Stimulated activated CD4-positive, alpha-beta T cell treated with anti-CD3 and anti-CD28 coated beads, Interleukin-2, amount 100 ng/mL, for 48 hours (primary cell): Measurements from ENCODE around the gene KCNK5.

ENCODE experiments used
- DNase-seq, 2 donors: peaks; one replicate each; pipeline ENCODE4 v3.0.0-alpha.2; 2020

KCNK5 gene, protein sequence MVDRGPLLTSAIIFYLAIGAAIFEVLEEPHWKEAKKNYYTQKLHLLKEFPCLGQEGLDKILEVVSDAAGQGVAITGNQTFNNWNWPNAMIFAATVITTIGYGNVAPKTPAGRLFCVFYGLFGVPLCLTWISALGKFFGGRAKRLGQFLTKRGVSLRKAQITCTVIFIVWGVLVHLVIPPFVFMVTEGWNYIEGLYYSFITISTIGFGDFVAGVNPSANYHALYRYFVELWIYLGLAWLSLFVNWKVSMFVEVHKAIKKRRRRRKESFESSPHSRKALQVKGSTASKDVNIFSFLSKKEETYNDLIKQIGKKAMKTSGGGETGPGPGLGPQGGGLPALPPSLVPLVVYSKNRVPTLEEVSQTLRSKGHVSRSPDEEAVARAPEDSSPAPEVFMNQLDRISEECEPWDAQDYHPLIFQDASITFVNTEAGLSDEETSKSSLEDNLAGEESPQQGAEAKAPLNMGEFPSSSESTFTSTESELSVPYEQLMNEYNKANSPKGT

DNA sequence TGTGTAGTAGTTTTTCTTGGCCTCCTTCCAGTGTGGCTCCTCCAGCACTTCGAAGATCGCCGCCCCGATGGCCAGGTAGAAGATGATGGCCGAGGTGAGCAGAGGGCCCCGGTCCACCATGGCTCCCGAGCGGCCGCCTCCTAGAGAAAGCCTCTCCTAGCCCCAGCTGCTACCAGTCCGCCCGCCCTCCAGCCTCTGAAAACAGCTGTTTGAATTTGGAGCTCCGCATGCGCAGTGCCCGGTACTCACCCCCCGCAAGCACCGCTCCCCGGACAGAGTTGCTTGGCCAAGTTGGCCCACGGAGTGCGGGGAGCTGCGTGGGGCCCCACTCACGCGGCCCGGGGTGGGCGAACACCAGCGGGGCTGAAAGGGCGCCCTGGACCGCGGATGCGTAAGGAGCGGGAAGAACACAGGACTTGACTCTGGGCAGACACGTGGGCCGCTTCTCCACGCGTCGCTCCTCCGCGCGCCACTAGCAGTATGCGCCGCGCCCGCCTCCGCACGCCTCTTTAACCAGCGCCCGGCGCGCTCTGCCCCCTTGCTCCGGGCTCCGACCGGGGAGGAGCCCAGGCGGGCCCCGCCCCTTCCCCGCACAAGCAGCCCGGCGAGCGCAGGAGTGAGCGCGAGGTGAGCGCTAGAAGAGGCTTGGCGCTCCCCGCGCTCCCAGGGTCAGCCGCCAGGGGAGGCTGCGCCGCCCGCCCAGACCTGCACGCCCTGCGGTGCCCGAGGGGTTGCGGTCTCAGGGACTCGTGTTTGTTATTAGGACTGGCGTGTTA lies at the start of gene KCNK5:
Gene KCNK5 (minus strand): TSS at position 484 of the 776 bp plus-strand sequence. CDS start 364 bp downstream, at position 120.
- peak; percentile 76 to 85 for DNase-seq

DNA sequence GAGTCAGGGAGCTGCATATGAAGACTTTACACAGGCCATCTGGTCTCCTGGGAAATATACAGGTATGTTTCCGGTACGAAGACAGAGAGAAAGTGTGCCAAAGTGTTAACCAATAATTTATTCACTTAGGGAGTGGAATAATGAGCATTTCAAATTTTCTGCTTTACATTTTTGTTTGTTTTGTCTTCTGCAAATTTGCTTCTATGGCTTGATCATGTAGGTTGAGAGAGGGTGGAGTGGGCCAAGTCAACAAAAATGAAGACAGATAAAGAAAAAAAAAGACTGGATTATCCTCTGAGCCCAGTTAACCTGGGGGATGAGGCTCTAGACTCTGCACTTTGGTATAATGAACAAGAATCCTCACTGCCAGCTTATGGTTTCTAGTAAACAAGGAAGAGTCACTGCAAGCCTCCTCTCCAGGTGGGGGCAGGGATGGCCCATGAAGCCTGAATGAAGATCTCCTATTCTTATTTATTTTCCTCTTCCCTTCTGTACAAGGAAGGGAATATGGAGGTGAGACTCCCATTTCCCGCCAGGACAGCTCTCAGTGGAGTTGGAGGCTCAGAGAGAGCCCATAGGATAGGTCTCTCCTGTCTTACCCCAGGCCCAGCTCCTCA lies 47.2 kb upstream of the KCNK5 start:
- no peak for DNase-seq

DNA sequence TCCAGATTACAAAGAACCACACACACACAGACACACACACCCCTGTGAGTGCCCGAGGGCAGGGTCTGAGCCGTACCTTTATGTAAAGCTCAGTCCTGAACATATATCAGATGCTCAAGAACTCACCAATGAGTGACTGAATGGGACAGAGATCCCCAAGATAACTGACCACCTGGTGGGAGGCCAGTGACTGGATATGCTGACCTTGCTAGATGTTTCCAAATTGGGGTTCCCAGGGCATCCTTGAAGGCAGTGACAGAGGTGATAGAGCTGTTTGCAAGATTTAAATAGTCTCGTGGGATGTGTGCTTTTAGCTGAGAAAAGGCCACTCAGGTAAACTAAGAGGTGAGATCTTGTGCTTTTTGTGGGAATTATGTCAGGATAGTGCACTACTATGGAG lies 45.6 kb upstream of the KCNK5 start:
- no peak for DNase-seq

DNA sequence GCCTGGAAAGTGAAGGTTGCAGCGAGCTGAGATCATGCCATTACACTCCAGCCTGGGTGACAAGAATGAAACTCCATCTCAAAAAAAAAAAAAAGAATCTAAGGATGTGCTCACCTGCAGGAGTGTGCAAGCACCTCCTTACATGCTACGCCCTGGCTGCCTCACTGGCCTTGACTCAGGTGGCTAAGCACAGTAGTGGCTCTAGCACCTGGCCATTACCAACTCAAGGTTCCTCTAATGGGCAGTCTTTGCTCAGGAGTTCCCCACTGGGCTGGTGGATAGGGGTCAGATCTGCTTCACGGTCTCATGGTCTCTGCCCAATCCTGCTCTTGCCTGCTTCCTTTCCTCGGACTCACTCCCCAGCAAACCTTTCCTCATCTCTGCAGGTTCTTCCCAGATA lies 45.2 kb upstream of the KCNK5 start:
- DNase-seq: no peak

DNA sequence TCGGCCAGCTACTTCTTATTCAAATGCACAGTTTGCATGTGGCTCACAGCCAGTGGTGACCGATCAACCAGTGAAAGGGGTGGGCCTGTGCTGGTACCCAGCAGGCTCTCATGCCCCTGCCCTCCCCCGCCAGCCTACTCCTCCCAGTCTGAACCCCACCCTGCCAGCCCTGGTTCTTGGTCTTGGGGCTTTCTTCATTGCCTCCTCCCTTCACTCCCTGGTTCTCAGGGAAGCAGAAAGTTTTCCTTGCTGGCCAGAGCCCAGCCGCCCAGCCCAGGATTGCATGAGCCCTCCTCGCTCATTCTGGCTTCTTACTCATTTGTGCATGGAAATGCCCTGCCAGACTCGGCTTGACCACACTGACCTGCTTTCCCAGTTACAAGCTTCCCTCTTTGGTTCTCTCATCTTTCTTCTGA lies 44.1 kb upstream of the KCNK5 start:
- DNase-seq: no peak

DNA sequence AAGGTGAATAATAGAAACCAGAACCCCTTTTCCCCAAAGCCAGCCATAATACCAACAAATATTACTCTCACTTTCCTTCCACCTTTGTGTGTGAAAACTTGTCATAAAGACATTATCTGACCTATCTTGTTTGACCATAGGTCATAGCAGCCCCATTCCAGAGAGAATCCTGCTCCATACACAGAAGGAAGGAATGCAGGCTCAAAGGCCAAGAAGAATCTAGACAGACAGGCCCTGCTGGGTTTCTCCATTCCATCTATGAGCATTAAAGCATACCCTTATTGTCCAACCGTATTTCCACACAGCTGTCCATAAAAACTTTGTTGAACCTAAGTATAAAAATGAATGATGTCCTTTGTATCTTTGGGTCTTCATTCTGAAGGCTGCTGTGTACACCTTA lies 40.7 kb upstream of the KCNK5 start:
- no peak for DNase-seq

DNA sequence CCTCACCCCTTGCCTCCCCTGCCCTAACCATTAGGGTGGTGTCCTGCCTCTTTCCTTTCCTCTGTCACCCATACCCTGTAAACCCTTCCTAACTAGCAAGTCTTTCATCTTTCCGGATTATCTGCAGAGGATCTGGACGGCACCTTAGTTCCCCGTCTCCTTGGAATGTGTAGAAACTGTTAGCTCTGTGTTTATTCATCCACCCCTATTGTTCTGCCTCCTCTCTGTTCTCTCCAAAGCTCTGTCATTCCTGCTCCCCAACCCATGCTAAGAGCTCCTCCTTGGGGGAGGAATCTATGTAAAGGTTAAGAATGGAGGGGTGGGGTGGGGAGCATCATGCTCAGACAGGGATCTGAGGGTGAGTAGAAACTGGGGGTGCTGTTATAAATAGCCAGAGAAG lies 39.4 kb upstream of the KCNK5 start:
- DNase-seq: no peak

DNA sequence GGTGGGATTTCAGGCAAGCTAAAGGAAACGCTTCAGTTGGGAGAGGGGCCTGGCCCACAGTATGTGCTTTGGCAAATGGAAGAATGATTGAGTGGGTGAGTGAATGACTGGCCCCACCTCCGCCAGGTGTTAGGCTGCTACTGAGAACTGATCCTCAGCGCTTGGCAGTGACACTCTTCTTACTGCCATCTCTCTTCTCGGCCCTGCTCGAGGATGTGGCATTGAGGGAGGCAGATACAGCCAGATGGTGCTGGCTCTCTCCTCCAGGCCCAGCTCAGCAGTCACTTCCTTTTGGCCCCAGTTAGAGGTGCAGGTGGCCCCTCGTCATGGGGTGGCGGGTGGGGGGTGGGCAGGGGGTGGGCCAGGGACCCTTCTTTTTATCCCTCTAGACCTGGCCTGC lies 38.9 kb upstream of the KCNK5 start:
- no peak for DNase-seq

DNA sequence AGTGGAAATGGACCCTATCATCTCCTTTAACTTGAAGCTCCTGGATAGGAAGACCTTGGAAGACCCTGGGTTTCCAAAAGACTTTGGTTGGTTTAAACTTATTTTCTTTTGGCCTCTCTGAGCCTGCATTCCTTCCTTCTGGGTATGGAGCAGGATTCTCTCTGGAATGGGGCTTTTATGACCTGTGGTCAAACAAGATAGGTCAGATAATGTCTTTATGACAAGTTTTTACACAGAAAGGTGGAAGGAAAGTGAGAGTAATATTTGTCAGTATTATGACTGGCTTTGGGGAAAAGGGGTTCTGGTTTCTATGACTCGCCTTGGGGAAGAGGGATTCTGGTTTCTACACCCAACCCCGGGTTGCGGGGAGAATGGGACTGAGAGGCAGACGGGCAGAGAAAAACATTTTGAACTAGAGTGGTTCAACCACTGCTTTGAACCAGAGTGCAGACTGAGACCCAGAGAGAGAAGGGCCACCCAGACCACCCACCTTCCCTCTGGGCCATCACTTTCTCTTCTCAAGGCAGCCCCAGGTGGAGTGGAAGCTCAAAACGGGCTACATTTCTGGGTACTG lies 37.6 kb upstream of the KCNK5 start:
- no peak for DNase-seq

DNA sequence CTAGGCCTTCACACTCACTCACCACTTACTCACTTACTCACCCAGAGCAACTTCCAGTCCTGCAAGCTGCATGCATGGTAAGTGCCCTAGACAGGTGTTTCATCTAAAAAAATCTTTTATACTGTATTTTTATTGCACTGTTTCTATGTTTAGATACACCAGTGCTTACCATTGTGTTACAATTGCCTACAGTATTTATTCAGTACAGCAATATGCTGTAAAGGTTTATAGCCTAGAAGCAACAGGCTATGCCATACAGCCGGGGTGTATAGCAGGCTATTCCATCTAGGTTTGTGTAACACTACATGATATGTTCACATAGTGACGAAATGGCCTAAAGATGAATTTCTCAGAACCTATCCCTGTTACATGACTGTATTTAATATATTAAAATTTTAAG lies 37.1 kb upstream of the KCNK5 start:
- no peak for DNase-seq

DNA sequence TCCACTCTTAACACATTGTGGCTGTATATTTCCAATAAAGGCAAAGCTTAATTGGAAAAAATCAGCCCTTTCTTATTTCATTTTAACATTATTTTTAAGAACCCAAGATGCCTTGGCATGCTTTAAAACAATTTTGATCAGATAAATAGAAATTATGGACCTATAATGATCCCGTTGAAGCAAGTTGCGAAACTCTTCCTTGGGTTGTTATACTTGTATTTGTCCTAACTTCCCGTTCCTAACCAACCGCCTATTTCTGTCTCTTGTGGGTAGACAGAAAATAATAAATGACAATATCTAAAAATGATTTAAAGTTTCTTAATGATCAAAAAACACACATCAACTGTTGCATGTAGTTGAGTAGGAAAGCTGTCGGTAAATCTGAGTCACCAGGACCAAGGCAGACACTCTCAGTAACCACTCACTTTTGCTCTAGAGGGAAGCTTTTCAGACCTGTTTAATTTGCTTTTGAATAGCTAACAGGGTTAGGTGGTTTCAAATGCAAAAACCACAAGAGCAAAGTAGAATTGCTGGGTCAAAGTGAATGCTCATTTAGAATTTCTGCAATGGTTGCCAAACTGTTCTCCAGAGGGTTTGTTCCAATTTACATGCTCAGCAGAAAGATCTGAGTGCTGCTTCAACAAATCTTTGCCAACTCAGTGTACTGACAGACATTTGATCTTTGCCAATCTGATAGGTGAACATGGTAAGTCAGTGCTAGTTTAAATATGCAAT lies 34.2 kb upstream of the KCNK5 start:
- no peak for DNase-seq

DNA sequence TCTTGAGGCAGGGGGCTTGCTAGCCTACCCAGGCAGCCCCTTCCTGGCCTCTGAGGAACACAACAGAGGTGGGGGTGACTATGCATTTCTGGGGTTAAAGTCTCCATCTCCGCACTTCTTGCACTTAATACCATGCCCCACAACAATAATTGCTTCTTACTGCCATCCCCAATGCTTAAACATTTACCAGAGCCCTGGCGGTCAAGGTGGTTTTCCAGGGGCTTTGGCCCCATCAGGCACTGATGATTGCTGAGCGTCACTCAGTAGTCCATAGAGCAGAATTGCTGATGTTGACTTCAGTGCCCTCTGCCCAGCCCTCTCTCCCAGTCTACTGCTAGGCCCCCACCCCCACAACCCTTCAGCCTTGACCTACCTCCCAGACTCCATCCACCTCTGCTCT lies 32.5 kb upstream of the KCNK5 start:
- no peak for DNase-seq

DNA sequence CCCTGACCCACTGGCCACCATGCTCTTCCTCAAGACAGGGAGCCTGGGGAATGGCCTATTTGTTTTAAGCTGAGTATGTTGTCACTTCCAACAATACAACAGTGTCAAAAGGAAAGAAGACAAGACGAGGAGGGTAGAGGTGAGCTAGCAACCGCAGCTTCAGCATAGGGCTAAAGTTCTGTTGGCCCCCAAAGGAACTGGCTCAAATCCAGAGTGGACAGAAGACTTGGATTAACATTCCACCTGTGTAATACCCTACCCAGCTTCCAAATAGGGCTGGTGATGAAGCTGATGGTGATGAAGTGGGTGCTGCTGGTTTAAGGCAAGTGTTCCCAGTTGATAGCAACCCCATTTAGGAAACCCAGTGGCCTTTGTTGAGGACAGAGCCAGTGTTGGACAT lies 31.7 kb upstream of the KCNK5 start:
- no peak for DNase-seq

DNA sequence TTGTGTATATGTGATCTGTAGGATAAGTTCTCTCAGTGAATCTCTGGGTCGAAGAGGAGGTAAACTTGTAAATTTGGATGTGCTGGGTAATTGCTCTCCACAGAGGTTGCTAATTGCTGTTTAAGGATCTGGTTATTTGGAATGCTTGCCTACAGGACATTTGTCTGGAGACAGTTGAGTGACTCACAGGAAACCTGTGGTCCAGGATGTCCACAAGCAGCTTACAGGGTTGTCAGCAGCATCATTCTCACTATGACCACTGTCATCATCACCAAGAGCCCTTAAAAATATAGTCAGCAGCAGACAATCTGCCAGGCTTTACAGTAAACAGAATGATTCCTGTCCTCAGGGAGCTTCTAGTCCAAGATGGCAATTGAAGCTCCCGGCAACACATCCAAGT lies 31.2 kb upstream of the KCNK5 start:
- DNase-seq: no peak

DNA sequence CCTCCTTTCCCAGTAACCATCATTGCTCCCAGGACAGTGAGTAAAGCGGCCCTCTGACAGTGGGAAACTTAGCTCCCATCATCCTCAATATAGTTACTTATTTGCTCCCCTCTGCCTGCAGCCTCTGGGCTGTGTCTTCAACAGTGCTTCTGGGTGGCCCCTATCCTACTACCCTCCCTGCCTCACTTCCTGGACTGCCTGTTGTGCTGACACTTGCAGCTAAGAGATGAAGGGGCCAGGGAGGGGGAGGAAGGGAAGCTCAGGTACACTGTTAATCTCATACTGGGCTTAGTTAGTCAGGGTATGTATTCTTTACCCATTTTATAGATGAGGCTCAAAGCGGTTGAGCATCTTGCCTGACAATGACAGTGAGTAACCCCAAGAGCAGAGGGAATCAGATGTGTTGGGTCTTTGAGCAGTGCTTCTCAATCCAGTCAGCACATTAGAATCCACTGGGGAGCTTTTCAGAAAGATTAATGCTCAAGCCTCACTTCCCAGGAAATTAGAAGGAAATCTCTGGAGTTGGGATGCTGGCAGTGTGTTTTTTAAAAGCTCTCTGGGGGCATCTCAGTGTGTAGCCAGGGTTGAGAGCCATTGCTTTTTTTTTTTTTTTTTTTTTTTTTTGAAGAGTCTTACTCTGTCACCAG lies 27.1 kb upstream of the KCNK5 start:
- no peak for DNase-seq

DNA sequence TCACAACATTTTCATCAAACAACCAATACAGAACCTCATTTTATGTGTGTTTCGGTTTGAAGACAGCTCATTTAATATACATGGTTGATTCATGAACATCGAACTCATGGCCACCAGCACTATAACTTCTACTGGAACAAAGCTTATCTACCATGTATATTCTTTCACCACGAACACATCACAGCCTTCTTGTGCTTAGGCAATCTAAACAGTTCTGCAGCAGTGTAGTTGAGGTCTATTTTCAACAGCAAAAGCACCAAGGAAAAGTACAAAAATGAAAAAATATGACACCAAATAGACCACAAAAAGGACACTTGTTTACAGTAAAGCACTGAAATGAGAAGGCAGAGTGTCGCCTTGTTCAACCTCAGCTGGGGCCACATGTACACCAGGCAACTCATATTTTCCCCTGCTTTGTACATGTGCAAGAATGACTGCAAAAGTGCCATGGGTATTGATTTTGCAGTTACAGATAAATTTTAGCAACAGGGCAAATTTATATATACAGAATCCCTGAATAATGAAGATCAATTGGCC lies 25.8 kb upstream of the KCNK5 start:
- DNase-seq: no peak

DNA sequence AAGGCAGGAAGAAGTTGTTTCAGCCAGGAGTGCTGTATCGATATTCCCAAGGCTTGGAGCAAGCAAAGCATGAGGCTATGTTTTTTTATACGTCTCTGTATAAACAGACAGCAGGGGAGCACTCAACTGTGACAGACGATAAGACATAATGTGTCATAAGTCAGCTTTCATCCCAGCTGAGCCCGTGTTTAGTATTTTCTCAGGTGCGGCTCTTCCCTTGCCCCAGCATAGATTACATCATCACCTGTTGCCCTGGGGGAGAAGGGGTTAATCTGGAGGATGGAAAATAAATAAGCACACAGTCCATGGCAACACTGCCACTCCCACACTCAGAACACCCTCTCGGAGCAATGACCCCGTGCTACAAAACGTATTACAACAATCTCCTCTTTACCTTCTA lies 22.1 kb upstream of the KCNK5 start:
- DNase-seq: no peak

DNA sequence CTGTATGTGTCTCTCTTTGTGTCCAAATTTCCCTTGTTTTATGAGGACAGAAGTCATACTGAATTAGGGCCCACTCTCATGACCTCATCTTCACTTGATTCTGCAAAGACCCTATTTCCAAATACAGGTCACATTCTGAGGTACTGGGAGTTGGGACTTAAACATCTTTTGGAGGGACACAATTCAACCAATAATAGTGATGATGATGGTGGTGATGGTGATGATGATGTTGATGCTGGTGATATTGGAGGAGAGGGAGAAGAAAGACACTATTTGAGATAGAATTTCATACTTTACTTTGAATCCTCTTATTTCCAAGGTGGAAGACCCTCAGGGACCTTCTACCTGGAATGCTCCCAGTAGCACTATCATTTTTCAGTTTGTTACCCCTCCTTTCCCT lies 21.2 kb upstream of the KCNK5 start:
- DNase-seq: no peak

DNA sequence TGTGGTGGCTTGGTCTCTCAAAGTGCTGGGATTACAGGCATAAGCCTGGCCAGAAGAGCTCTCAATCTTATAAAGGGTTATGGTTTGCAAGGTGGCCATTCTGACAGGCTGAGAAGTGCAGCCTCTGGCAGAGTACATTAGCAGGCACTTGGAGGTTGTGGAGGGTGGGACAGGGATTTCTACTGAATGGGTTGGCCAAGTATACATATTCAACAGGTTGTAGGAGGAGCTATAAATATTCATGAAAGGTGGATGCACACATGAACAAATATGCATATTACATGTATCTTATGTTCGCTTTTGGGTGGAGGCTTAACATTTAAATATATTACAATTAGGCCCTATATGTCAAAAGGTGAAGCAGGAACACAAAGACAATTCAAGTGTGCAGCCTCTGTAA lies 20.0 kb upstream of the KCNK5 start:
- no peak for DNase-seq

DNA sequence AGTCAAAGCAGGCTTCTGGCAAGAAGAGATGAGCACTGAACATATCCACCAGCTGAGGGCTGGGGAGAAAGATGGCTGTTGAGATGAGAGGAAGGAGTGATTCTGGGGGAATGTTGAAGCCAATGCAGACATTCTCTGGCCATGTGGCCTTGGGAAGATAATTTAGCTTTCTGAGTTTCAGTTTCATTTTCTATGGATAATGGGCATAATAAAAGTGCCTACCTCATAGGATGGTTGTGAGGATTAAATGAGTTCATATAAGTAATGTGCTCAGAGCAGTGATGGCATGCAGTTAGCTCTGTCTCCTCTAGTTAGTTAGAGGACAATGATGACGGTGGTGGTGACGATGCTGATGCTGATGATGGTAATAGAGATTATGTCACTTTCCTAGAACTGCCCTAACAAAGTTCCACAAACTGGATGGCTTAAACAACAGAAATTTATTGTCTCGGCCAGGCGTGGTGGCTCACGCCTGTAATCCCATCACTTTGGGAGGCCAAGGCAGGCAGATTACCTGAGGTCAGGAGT lies 18.5 kb upstream of the KCNK5 start:
- DNase-seq: no peak

DNA sequence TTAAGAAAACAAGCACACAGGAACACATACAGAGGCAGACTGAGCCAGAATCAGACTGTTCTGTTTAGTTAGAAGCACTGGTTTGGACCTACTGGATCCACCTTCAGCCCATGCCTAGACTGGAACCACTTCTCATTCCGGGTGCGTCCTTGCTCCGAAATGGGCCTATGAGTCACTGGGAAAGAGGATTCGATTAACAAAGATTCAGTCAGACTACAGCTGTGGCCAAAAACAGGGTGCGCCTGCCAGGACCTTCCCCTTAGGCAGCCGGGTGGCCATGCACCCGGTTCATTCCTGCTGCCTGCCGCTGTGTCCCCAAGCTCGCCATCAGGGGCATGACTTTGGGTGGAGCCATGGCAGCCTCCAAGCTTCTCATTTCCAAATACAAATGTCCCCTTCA lies 14.5 kb upstream of the KCNK5 start:
- no peak for DNase-seq
